HEK293T (cell line): ENCODE data around the gene ADCY2.

Source experiments
- CTCF ChIA-PET: fragments of 350-600 bp; formaldehyde crosslinking; extraction: SDS; loops from one replicate; lab custom pipeline; 2021; ENCODE audit warnings: antibody characterized with exemption, inconsistent platforms; lab: Yijun Ruan, JAX
- POLR2A ChIA-PET: fragments of 350-600 bp; formaldehyde crosslinking; extraction: SDS; loops from one replicate; lab custom pipeline; 2020; ENCODE audit warnings: antibody characterized with exemption, inconsistent platforms; lab: Yijun Ruan, JAX
- DNase-seq: peaks from one replicate; pipeline ENCODE4 v3.0.0; 2012; ENCODE audit warnings: mixed read lengths; ENCODE audit errors: extremely low spot score
- ARNT ChIP-seq: fragments of 450-650 bp; IDR thresholded peaks from 2 replicates; pipeline ENCODE4 v1.6.1; 2017; ENCODE audit warnings: mild to moderate bottlenecking
- BHLHE40 ChIP-seq: fragments of 450-650 bp; IDR thresholded peaks from 2 replicates; pipeline ENCODE4 v1.6.1; 2016; ENCODE audit warnings: mild to moderate bottlenecking, moderate library complexity, borderline replicate concordance
- CTBP1 ChIP-seq: fragments of 450-650 bp; IDR thresholded peaks from 2 replicates; pipeline ENCODE4 v1.6.1; 2016; ENCODE audit warnings: borderline replicate concordance
- ELF4 ChIP-seq: fragments of 450-650 bp; IDR thresholded peaks from 2 replicates; pipeline ENCODE4 v1.6.1; 2017; ENCODE audit warnings: antibody characterized with exemption
- FOXA1 ChIP-seq: fragments of 450-650 bp; IDR thresholded peaks from 2 replicates; pipeline ENCODE4 v1.6.1; 2016; ENCODE audit warnings: mild to moderate bottlenecking
- FOXK2 ChIP-seq: fragments of 450-650 bp; IDR thresholded peaks from 2 replicates; pipeline ENCODE4 v1.6.1; 2016; ENCODE audit warnings: mild to moderate bottlenecking
- FOXM1 ChIP-seq: fragments of 450-650 bp; IDR thresholded peaks from 2 replicates; pipeline ENCODE4 v1.6.1; 2017; ENCODE audit warnings: mild to moderate bottlenecking, borderline replicate concordance
- HDGF ChIP-seq: fragments of 450-650 bp; IDR thresholded peaks from 2 replicates; pipeline ENCODE4 v1.6.1; 2017; ENCODE audit warnings: antibody characterized with exemption, borderline replicate concordance
- L3MBTL2 ChIP-seq: fragments of 450-650 bp; conservative IDR thresholded peaks from 2 replicates; pipeline ENCODE4 v1.6.1; 2016; ENCODE audit warnings: mild to moderate bottlenecking
- LEF1 ChIP-seq: fragments of 450-650 bp; IDR thresholded peaks from 2 replicates; pipeline ENCODE4 v1.6.1; 2017; ENCODE audit warnings: mild to moderate bottlenecking, borderline replicate concordance
- NFRKB ChIP-seq: fragments of 450-650 bp; IDR thresholded peaks from 2 replicates; pipeline ENCODE4 v1.6.1; 2016; ENCODE audit warnings: mild to moderate bottlenecking, moderate library complexity
- PKNOX1 ChIP-seq: fragments of 450-650 bp; IDR thresholded peaks from 2 replicates; pipeline ENCODE4 v1.6.1; 2016
- SP1 ChIP-seq: fragments of 450-650 bp; IDR thresholded peaks from 2 replicates; pipeline ENCODE4 v1.6.1; 2017
- SUZ12 ChIP-seq: fragments of 450-650 bp; IDR thresholded peaks from 2 replicates; pipeline ENCODE4 v1.6.1; 2016; ENCODE audit warnings: mild to moderate bottlenecking
- TARDBP ChIP-seq: fragments of 450-650 bp; IDR thresholded peaks from 2 replicates; pipeline ENCODE4 v1.6.1; 2016
- ZNF384 ChIP-seq: fragments of 450-650 bp; IDR thresholded peaks from 2 replicates; pipeline ENCODE4 v1.6.1; 2016

The ADCY2 gene

GRCh38 chr5:7663808-7664207 is 267.9 kb downstream of the ADCY2 start:
- ChIA-PET CTCF (no interaction called here), POLR2A (no interaction called here)
- TF ChIP-seq SUZ12 (no peak), ARNT (no peak), ELF4 (no peak), HDGF (no peak), TARDBP (no peak), SP1 (no peak), BHLHE40 (no peak), ZNF384 (no peak), LEF1 (no peak), FOXA1 (no peak), FOXK2 (no peak), NFRKB (no peak), PKNOX1 (no peak), CTBP1 (no peak)

GRCh38 chr5:7664208-7664607 is 268.3 kb downstream of the ADCY2 start:
- DNase-seq, result no peak
- no peak for TF ChIP-seq ZNF384
- no peak for TF ChIP-seq CTBP1
- TF ChIP-seq LEF1, result no peak
- TF ChIP-seq HDGF, result no peak
- no peak for TF ChIP-seq NFRKB
- TF ChIP-seq ARNT, result no peak
- no peak for TF ChIP-seq BHLHE40
- TF ChIP-seq L3MBTL2, result no peak
- POLR2A ChIA-PET, result no interaction called here
- CTCF ChIA-PET, result no interaction called here

More at GRCh38 chr5:7663808-7664207, 267.9 kb downstream of the ADCY2 start:
- DNase-seq, result no peak

DNA sequence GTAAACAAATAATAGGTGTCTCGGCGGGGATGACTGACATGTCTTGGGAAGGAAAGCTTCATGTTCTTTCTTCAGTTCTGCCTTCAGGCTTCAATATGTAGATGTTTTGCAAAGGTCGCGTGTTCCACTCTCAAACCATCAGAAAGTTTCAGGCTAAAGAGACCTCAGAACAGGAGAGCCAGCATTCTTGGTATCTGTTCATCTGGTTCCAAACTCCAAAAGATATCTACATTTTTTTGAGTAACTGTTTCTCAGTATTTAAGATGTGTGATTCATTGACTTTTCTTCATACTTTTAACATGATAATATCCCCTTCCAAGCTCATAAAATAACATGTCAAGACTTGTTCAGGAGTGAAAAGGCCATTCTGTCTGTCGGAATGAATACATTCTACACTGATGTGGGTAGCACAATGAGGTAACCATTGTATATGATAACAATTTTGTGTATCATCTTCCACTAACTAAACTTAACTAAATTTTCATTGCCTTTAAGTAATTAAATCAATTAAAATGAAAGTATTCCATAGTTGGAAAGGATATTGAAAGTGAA is 271.4 kb downstream of the ADCY2 start:
- no peak for DNase-seq
- ChIA-PET POLR2A (no interaction called here), CTCF (no interaction called here)
- TF ChIP-seq CTBP1, result no peak

DNA sequence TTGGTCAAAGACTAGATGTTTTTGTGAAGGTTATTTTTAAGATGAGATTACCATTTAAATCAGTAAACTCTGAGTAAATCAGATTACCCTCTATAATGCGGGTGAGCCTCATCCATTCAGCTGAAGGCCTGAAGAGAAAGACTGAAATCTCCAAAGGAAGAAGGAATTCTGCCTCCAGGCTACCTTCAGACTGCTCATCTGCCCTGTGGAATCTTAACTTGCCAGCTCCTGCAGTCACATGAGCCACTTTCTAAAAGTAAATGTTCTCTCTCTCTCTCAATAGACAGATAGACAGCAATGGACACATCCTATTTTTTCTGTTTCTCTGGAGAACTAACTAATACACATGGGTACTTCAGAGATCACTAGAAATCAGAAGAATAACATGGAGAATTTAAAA is 272.2 kb downstream of the ADCY2 start:
- POLR2A ChIA-PET, result no interaction called here
- CTCF ChIA-PET, result no interaction called here
- TF ChIP-seq ARNT (no peak), NFRKB (no peak), ELF4 (no peak), FOXK2 (no peak), TARDBP (no peak), FOXA1 (no peak), BHLHE40 (no peak), SP1 (no peak)
- DNase-seq, result no peak

DNA sequence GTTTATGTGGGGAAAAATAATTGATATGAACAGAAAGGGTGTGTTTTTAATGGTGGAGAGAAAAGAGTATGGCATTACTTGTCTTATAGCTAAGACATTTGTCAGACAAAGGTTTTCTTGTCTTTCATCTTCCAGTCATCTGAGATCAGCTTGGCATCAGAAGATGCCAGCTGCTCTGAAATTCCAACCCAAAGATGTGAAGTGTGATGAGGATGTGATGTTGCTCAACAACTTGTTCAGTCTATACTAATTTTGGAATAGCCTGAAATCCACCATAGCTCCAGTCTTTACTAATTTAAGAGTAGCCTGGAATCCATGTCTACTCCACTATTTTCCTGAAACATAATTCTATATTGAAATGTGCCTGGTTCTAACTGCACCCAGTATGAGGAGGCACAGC is 272.7 kb downstream of the ADCY2 start:
- TF ChIP-seq FOXA1, result no peak
- no peak for TF ChIP-seq FOXM1
- no peak for TF ChIP-seq SUZ12
- no peak for TF ChIP-seq L3MBTL2
- TF ChIP-seq NFRKB, result no peak
- TF ChIP-seq ZNF384, result no peak
- TF ChIP-seq LEF1, result no peak
- TF ChIP-seq PKNOX1, result no peak
- TF ChIP-seq SP1, result no peak
- no peak for TF ChIP-seq CTBP1
- TF ChIP-seq TARDBP, result no peak
- TF ChIP-seq HDGF, result no peak
- no peak for TF ChIP-seq ELF4
- TF ChIP-seq BHLHE40, result no peak
- no peak for TF ChIP-seq FOXK2
- no peak for TF ChIP-seq ARNT
- POLR2A ChIA-PET, result no interaction called here
- no peak for DNase-seq
- CTCF ChIA-PET, result no interaction called here

- ChIA-PET POLR2A (interaction anchor here (0.6 kb wide), 1 partner anchor 16 kb away, joined by 3 read pairs; no protein-coding TSS in a partner anchor), CTCF (no interaction called here)
- DNase-seq, result no peak
- TF ChIP-seq LEF1 (no peak), FOXK2 (no peak), FOXM1 (no peak)
These were observed 275.5 kb downstream of the ADCY2 start for GRCh38 chr5:7671381-7671993.

GRCh38 chr5:7673658-7674057 is 277.7 kb downstream of the ADCY2 start:
- TF ChIP-seq CTBP1, result no peak
- DNase-seq, result no peak
- ChIA-PET POLR2A (no interaction called here), CTCF (no interaction called here)
